ENCODE measurements around the gene LONP1.

Gene LONP1

DNA sequence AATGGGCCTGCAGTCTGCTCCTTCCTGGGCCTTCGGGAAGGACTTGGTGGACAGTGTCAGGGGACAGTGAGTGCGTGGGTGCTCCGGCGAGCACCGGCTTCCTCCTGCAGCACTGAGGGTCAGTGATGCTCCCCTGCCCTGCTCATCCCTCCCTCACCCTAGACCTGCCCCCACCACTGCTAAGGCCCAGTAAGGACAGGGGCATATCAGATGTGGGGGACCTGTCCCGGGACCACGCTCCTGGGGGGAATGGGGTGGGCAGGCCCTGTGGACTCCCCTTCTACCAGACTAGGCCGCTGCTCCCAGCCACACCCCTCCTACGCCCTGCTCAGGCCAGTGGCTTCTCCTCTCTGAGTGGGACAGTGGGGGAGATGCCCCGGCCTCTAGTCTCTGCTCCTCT, 42.8 kb downstream of the LONP1 start:
- no peaks in the 10 kb centered on the region for H4K20me1 ChIP-seq (ENCODE audit: low read depth, low read length)

DNA sequence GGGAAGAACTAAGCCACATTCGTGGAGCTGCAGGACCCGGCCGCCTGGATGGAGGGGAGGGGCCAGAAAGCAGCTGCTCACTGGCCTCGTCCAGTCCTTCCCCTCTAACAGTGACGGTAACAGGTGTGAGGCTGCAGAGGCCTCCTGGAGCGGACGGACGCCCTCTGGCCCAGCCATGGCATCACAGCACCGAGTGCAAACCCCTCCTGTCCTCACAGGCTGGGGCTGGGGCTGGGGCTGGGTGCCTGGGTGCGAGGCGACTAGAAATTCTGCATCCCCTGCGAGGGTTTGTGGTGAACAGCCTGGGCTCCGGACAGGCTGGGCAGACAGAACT, 43.2 kb downstream of the LONP1 start:
- Histone ChIP-seq H3F3A (ENCODE audit: insufficient read depth) (peaks cover 3% of the 10 kb centered on the region; the same call in 1 of the 2 replicates), H3K4me2 (ENCODE audit: low read depth, low read length, poor library complexity, severe bottlenecking) (no peak overlapping the region), H3K9me3 (ENCODE audit: insufficient read depth, low read length) (no peaks in the 10 kb centered on the region), H3K9ac (ENCODE audit: low read length) (no peak overlapping the region), H4K20me1 (ENCODE audit: low read depth, low read length) (no peaks in the 10 kb centered on the region), H3K27ac (ENCODE audit: low read depth, low read length) (no peak overlapping the region), H3K9me2 (replicated peaks; ENCODE audit: insufficient read depth, low read length) (no peaks in the 10 kb centered on the region), H3K27me3 (ENCODE audit: low read length) (no peaks in the 10 kb centered on the region), H2AFZ (ENCODE audit: low read depth, low read length, severe bottlenecking) (no peak overlapping the region), H3K36me3 (ENCODE audit: low read length) (no peaks in the 10 kb centered on the region), H3K4me3 (ENCODE audit: insufficient read depth, low read length, poor library complexity, severe bottlenecking) (no peak overlapping the region), H3K79me2 (ENCODE audit: insufficient read depth, low read length) (peaks cover 7% of the 10 kb centered on the region)
- no peak for TF ChIP-seq EZH2phosphoT487 (conservative IDR thresholded peaks at IDR 0.05; ENCODE audit: low read length)
- TF ChIP-seq, protein P1, sequence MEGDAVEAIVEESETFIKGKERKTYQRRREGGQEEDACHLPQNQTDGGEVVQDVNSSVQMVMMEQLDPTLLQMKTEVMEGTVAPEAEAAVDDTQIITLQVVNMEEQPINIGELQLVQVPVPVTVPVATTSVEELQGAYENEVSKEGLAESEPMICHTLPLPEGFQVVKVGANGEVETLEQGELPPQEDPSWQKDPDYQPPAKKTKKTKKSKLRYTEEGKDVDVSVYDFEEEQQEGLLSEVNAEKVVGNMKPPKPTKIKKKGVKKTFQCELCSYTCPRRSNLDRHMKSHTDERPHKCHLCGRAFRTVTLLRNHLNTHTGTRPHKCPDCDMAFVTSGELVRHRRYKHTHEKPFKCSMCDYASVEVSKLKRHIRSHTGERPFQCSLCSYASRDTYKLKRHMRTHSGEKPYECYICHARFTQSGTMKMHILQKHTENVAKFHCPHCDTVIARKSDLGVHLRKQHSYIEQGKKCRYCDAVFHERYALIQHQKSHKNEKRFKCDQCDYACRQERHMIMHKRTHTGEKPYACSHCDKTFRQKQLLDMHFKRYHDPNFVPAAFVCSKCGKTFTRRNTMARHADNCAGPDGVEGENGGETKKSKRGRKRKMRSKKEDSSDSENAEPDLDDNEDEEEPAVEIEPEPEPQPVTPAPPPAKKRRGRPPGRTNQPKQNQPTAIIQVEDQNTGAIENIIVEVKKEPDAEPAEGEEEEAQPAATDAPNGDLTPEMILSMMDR (IDR thresholded peaks at IDR 0.05; ENCODE audit: insufficient read depth, low read length, poor library complexity, severe bottlenecking), result no peak

More for the DNA sequence above, 42.8 kb downstream of the LONP1 start:
- Histone ChIP-seq H3K36me3 (ENCODE audit: low read length) (no peaks in the 10 kb centered on the region), H3F3A (ENCODE audit: insufficient read depth) (peaks cover 3% of the 10 kb centered on the region; the same call in 1 of the 2 replicates), H3K9me2 (replicated peaks; ENCODE audit: insufficient read depth, low read length) (no peaks in the 10 kb centered on the region), H3K27me3 (ENCODE audit: low read length) (no peaks in the 10 kb centered on the region), H3K4me2 (ENCODE audit: low read depth, low read length, poor library complexity, severe bottlenecking) (no peak overlapping the region), H3K9me3 (ENCODE audit: insufficient read depth, low read length) (no peaks in the 10 kb centered on the region), H3K9ac (ENCODE audit: low read length) (no peak overlapping the region), H3K4me3 (ENCODE audit: insufficient read depth, low read length, poor library complexity, severe bottlenecking) (no peak overlapping the region), H3K27ac (ENCODE audit: low read depth, low read length) (no peak overlapping the region), H3K79me2 (ENCODE audit: insufficient read depth, low read length) (peaks cover 7% of the 10 kb centered on the region), H2AFZ (ENCODE audit: low read depth, low read length, severe bottlenecking) (no peak overlapping the region)
- TF ChIP-seq, protein P1 (IDR thresholded peaks at IDR 0.05; ENCODE audit: insufficient read depth, low read length, poor library complexity, severe bottlenecking), result no peak
- TF ChIP-seq EZH2phosphoT487 (conservative IDR thresholded peaks at IDR 0.05; ENCODE audit: low read length), result no peak

GRCh38 chr19:5676105-5676771, 43.7 kb downstream of the LONP1 start:
- Histone ChIP-seq H3K9me3 (ENCODE audit: insufficient read depth, low read length) (no peaks in the 10 kb centered on the region), H3K79me2 (ENCODE audit: insufficient read depth, low read length) (peaks cover 7% of the 10 kb centered on the region), H3K27ac (ENCODE audit: low read depth, low read length) (no peak overlapping the region), H3K36me3 (ENCODE audit: low read length) (no peaks in the 10 kb centered on the region), H4K20me1 (ENCODE audit: low read depth, low read length) (no peaks in the 10 kb centered on the region), H3K27me3 (ENCODE audit: low read length) (no peaks in the 10 kb centered on the region), H3K9ac (ENCODE audit: low read length) (no peak overlapping the region), H3F3A (ENCODE audit: insufficient read depth) (peaks cover 3% of the 10 kb centered on the region; the same call in 1 of the 2 replicates), H2AFZ (ENCODE audit: low read depth, low read length, severe bottlenecking) (no peak overlapping the region), H3K4me3 (ENCODE audit: insufficient read depth, low read length, poor library complexity, severe bottlenecking) (no peak overlapping the region), H3K9me2 (replicated peaks; ENCODE audit: insufficient read depth, low read length) (no peaks in the 10 kb centered on the region), H3K4me2 (ENCODE audit: low read depth, low read length, poor library complexity, severe bottlenecking) (no peak overlapping the region)
- no peak for TF ChIP-seq EZH2phosphoT487 (conservative IDR thresholded peaks at IDR 0.05; ENCODE audit: low read length)
- TF ChIP-seq, protein P1 (IDR thresholded peaks at IDR 0.05; ENCODE audit: insufficient read depth, low read length, poor library complexity, severe bottlenecking), result no peak

Data from SU-DHL-6 (cell line).